Measurements from ENCODE around the gene TMEM51. TPM values are rescaled to one million over a fixed set of nuclear protein-coding genes. Genes with fewer than 3 reads are reported as not detected.
"Not testable (repeated sequence)": the region's sequence is repeated elsewhere in the genome, so short reads cannot be mapped to it uniquely, and the experiment has no call there.

The TMEM51 gene
- polyA plus RNA-seq, 3 donors, result 2.8 to 17.9 (median 3.6) TPM

- H3K27ac ChIP-seq (ENCODE audit: low read depth, low read length), result no peak overlapping the region
- WGBS, 3 donors, result 87 to 88% (median 88%) methylated on average over 9 of the region's 9 CpGs
Observed at GRCh38 chr1:15123925-15124324, 29.6 kb upstream of the TMEM51 start.

DNA sequence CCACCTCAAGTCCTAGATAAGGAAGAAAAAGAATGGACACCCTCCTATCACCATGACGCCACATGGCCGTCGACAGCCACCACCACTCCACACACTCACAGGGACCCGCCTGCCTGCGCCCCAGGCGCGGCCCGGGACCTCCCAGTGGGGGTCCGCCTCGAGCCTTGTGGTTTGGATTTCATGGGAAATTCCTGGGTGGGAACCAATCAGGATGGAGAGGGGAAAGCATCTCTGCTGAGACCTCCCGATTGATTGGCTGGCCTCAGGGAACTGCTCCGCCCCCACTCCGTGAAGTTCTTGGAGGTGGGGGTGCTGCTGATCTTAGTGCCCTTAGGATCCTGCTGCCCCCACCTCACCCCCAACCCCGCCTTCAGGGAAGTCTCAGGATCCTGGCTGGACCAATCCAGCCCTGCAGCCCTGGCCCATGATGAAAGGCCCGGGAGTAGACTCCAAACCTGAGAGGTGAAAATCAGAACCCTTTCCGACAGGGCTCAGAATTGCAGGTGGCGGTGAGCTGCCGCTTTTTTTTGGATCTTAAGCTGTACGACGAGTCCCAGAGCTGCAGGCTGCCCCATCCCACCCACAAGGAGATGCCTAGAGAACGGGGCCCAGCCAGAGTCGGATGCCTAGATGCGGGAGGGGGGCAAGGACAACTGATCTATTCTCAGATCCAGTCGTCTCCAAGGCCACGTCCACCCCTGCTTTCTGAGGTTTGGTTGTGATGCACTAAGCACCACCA, 29.0 kb upstream of the TMEM51 start:
- 89 to 92% (median 91%) methylated on average over 25 of the region's 25 CpGs for WGBS, 3 donors
- no peak overlapping the region for H3K27ac ChIP-seq (ENCODE audit: low read depth, low read length)

- 90 to 97% (median 90%) methylated on average over 7 of the region's 7 CpGs for WGBS, 3 donors
- no peak overlapping the region for H3K27ac ChIP-seq (ENCODE audit: low read depth, low read length)
Observed at GRCh38 chr1:15125101-15125745, 28.3 kb upstream of the TMEM51 start.

DNA sequence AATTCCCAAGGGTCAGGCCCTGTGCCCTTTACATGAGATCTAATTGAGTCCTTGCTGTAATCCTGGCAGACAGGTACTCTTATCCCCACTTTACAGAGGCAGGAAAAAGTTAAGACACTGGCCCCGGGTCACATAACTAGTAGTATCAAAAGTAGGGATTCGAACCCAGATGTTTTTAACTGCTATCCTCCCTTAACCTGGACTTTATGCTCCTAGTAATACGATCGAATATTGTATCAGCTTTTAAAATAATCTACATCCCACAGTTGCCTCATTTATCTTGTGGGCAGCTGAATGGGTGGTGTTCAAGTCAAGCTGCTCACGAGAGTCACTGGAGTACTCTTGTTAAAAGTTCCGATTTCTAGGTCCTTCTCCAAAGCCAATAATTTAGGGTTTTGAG, 25.5 kb upstream of the TMEM51 start:
- WGBS, 3 donors, result 70 to 74% (median 73%) methylated on average over 6 of the region's 6 CpGs
- no peak overlapping the region for H3K27ac ChIP-seq (ENCODE audit: low read depth, low read length)

- WGBS, 3 donors, result 31 to 40% (median 36%) methylated on average over 18 of the region's 18 CpGs
- H3K27ac ChIP-seq (ENCODE audit: low read depth, low read length), result no peak overlapping the region
Observed at GRCh38 chr1:15128520-15129313, 24.8 kb upstream of the TMEM51 start.

DNA sequence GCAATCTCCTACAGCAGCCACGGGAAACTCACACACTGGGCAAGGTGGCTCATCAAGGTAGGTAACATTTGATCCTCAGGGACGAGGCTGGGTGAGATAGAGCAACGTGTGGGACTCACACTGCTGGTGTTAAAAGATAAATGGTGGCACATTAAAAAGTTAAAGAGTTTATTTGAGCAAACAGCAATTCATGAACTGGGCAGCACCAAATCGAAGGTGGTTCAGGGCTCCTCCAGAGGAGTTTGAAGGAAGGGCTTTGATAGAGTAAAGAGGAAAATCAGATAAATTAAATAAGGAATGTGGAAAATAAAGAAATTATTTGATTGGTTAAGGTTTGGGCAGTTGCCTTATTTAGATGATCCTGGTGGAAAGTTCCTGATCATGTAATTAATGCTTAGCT, 23.6 kb upstream of the TMEM51 start:
- no peak overlapping the region for H3K27ac ChIP-seq (ENCODE audit: low read depth, low read length)
- 68 to 90% (median 85%) methylated on average over 4 of the region's 4 CpGs for WGBS, 3 donors

DNA sequence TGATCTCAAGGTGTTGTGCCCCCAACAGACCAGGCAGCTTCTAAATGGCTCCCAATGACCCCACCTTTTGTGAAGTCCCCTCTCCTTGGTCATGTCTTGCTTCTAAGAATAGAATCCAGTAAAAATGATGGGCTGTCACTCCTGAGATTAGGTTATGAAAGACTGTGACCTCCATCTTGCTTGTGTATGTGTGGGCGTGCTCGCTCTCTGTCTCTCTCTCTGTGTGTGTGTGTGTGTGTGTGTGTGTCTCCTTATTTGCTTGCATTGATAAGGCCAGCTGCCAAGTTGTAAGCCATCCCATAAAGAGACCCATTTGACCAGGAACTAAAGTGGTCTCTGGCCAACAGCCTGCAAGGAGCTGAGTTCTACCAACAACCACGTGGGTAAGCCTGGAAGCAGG, 22.9 kb upstream of the TMEM51 start:
- WGBS, 3 donors, result 58 to 91% (median 90%) methylated on average over 3 of the region's 3 CpGs

DNA sequence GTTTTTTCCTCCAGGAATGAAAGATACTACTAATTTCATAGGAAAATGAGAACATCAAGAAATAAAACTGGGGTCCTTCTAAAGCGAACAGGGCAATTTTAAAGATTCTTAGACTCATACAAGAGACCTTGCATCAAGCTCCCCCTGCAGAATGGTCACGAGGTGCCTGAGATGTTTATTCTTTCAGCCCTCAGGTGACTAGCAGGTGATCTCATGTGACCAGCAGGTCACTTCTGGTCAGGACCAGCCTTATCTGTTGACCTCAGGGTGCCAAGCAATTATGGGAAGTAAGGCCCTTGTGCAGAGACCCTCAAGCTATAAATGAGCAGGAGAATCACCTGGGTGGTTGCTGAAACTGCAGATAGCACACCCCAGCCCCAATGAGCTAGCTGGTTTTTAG, 20.6 kb upstream of the TMEM51 start:
- H3K27ac ChIP-seq (ENCODE audit: low read depth, low read length), result no peak overlapping the region
- WGBS, 3 donors, result 49 to 89% (median 88%) methylated on average over 2 of the region's 2 CpGs

More for the DNA sequence above, 22.9 kb upstream of the TMEM51 start:
- no peak overlapping the region for H3K27ac ChIP-seq (ENCODE audit: low read depth, low read length)

- no peak overlapping the region for H3K27ac ChIP-seq (ENCODE audit: low read depth, low read length)
Observed at GRCh38 chr1:15134285-15134684, 19.3 kb upstream of the TMEM51 start.

DNA sequence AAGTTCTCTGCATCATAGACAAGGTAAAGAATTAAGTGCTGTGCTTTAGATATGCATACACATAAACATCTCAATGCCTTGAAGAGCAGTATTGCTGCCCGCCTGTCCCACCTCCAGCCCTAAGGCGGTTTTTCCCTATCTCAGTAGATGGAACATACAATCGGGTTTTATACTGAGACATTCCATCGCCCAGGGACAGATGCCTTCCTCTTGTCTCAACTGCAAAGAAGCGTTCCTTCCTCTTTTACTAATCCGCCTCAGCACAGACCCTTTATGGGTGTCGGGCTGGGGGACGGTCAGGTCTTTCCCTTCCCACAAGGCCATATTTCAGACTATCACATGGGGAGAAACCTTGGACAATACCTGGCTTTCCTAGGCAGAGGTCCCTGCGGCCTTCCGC, 17.9 kb upstream of the TMEM51 start:
- H3K27ac ChIP-seq (ENCODE audit: low read depth, low read length), result not testable (repeated sequence)
- 52 to 82% (median 57%) methylated on average over 10 of the region's 10 CpGs for WGBS, 3 donors

More at GRCh38 chr1:15134285-15134684, 19.3 kb upstream of the TMEM51 start:
- WGBS, 3 donors, result 64 to 88% (median 84%) methylated on average over 2 of the region's 2 CpGs

GRCh38 chr1:15137809-15138208, 15.7 kb upstream of the TMEM51 start:
- H3K27ac ChIP-seq (ENCODE audit: low read depth, low read length), result no peak overlapping the region
- 9 to 41% (median 40%) methylated on average over 6 of the region's 6 CpGs for WGBS, 3 donors

- 29 to 73% (median 72%) methylated on average over 15 of the region's 15 CpGs for WGBS, 3 donors
- no peak overlapping the region for H3K27ac ChIP-seq (ENCODE audit: low read depth, low read length)
Observed at GRCh38 chr1:15139654-15140350, 13.7 kb upstream of the TMEM51 start.

- H3K27ac ChIP-seq (ENCODE audit: low read depth, low read length), result no peak overlapping the region
- WGBS, 3 donors, result 12 to 22% (median 19%) methylated on average over 6 of the region's 6 CpGs
Observed at GRCh38 chr1:15141935-15142539, 11.5 kb upstream of the TMEM51 start.

DNA sequence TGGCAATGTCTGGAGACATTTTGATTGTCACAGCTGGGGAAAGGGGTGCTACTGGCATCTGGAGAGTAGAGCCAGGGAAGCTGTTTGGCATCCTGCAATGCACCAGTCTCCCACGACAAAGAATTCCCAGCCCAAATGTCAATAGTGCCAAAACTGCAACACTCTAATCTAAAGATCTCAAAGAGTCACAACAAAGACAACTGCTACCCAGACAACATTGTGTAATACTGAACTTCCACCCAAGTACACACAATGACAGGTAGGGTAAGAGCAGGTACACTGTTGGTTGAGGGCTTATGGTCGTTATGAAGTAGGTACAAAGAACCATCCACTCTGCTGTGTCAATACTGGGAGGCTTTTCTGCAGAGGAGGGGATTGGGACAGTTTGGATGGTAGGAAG, 8.2 kb upstream of the TMEM51 start:
- 35 to 74% (median 72%) methylated on average over 2 of the region's 2 CpGs for WGBS, 3 donors

DNA sequence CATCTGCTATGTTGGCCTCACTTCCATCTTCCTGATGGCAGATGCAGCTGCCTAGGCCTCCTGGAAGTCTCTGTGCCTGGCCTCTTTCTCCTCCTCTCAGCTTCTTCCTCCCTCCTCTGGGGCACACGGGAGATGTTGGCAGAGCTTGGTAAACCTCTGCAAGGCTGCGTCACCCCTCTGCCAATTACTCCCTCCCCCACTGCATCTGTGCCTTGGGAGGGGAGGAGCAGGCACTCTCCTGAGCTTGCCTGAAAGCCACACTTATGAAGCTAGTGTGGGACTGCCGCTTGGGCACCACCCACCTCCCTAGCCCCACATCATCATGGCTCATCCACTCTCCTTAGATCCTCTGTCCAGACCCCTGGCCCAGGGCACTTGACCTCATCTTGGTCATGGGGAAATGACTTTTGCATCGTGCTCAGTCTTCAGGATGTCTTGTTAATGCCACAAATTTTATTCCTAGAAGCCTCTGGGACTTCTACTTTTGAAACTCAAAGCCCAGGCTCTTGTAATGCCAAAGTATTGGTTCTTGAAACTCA, 7.3 kb upstream of the TMEM51 start:
- 38 to 59% (median 51%) methylated on average over 4 of the region's 4 CpGs for WGBS, 3 donors
- H3K27ac ChIP-seq (ENCODE audit: low read depth, low read length), result no peak overlapping the region

More for the DNA sequence above, 8.2 kb upstream of the TMEM51 start:
- no peak overlapping the region for H3K27ac ChIP-seq (ENCODE audit: low read depth, low read length)

DNA sequence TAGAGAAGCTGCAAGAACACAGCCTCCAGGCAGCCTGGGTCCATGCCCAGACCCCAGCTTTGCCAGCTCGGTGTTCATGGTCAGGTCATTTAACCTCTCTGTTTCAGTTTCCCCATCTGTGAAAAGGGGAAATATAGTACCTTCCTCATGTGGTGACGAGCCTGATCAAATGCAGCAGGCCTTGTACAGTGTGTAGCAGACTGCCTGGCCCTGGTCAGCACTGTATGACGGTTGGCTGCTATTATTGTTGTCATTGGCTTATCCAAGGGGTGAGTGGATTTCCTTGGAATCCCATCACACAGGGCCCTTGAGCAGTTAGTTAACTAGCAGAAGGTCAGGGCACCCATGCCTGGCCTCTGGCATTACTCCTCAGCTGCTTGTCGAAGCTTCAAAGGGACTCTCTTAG, 6.6 kb upstream of the TMEM51 start:
- WGBS, 3 donors, result 40 to 65% (median 59%) methylated on average over 4 of the region's 4 CpGs
- no peak overlapping the region for H3K27ac ChIP-seq (ENCODE audit: low read depth, low read length)

GRCh38 chr1:15148004-15148403, 5.5 kb upstream of the TMEM51 start:
- 77 to 85% (median 82%) methylated on average over 6 of the region's 6 CpGs for WGBS, 3 donors

DNA sequence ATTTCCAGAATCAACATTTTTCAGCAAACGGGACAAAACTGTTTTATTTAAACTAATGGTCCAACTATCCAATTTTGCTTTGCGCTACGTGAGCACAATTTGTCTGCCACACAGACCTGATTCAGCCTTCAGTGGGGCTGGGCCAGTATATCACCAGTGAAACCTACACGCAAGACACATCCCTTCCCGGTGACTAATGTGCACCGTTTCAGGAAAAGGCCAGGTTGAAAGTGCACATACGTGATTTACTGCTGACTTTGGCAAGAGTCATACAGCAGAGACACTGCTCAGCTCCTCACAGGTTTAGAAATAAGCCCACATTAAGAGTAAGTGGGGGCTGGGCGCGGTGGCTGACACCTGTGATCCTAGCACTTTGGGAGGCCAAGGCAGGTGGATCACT, 5.1 kb upstream of the TMEM51 start:
- 74 to 90% (median 80%) methylated on average over 9 of the region's 9 CpGs for WGBS, 3 donors
- no peak overlapping the region for H3K27ac ChIP-seq (ENCODE audit: low read depth, low read length)

More at GRCh38 chr1:15148004-15148403, 5.5 kb upstream of the TMEM51 start:
- no peak overlapping the region for H3K27ac ChIP-seq (ENCODE audit: low read depth, low read length)

Measured in adipose tissue (tissue), 3 donors.